Epithelial cell of umbilical artery (primary cell): Measurements from ENCODE around the gene TUBB8. TPM values are rescaled to one million over a fixed set of nuclear protein-coding genes. Genes with fewer than 3 reads are reported as not detected.

ENCODE experiments used
- total RNA-seq: library from RNA; depleted of rRNA; stranded (reverse); fragments of >200 nt; gene quantifications from 2 replicates; pipeline ENCODE4 v1.2.3, GENCODE V29; 2014

TUBB8 gene
- 0.61 TPM in 1 of 2 replicates, not detected in the other for total RNA-seq

DNA sequence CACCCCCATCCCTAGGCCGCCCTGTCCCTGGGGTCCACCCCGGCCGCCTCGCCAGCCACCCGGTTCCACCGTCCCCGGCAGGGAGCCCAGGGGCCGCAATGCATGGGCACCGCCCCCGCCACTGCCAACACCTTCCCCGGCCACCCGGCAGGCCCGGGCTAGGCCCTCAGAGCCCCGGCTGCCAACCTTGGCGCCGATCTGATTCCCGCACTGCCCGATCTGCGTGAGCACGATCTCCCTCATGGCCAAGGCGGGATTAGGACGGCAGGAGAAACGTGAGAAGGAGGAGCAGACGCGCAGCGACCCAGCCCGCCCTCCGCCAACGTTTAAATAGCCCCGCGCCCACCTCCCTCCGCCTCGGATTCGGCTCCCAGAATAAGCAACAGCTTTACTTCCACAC, at the start of gene TUBB8:
Gene TUBB8, minus strand, starts transcription at position 301 of the 400 bp plus-strand sequence. Its CDS starts 58 bp downstream, at position 243.

Other genes starting within 250 kb of the TUBB8 start
- 43.9 and 50.6 TPM in 2 replicates for gene ZMYND11, start 86.2 kb upstream of the TUBB8 start, total RNA-seq